GM21381 (cell line): ENCODE data around the gene HCRT.
"Not testable (repeated sequence)": the region's sequence is repeated elsewhere in the genome, so short reads cannot be mapped to it uniquely, and the experiment has no call there.

Experiments
- ATAC-seq: cut with Tn5 transposase; IDR thresholded peaks from one replicate; pipeline ENCODE4 v1.9.1; 2021; ENCODE audit warnings: mild to moderate bottlenecking, moderate library complexity; ENCODE audit not compliant: unreplicated experiment

Gene HCRT

DNA sequence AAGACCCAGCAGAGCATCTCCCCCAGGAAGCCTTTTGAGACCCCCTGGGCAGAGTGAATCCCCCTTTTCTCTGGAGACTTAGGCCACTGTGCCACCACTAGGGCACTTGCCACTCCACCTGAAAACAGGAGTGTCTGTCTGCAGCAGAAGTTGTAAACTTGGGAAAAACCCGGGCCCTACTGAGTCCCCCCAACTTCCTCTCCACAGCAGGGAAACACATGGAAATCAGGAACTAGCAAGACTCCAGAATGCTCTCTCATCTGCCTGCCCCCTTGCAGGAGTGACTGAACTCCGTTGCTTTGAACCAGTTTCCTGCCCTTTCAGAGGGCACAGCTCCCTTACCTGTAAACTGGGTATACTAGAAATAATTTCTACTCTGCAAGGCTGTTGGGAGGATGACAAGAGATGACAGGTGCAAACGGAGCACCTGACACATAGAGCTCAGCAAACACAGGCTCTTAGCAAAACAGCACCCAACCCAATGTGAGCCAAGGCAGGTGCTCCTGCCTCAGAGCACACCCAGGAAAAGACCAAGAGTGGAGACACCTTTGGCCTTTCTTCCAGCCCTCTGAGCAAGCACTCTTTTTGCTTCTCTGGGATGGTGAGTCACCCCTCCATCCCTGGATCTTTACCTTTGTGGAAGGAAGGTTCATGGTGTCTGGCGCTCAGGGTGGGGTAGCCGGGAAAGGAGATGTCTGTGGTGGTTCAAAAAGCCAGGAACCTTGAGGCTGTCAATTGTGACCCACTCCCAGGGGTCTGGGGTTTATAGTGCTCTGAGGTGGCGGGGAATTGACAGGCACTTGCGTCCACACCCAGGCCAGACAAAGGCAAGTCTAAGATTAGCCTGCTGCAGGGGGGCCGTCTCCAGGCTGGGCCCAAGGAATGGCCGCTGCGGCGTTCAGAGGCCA lies at the start of gene HCRT:
Gene HCRT (minus strand): TSS at position 740 of the 908 bp plus-strand sequence. CDS start 87 bp downstream, at position 653.
- ATAC-seq, result no peak

DNA sequence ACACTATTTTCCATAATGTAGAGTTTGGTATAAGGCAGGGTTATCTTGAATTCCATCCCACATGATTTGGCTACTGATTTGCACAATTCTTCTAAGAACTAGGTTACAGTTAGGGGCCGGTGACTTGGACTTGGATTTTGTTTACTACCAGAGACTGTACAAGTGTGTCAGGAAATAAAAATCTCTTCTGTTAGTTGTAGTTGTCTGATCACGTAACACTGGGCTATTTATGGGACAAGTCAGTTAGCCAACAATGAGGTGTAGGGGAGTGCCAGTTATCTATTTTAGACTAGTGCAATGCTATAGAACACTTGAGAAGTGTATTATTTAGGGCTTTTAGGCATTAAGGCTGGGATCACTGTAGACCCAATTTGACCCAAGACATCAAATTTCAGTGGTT lies 48.7 kb upstream of the HCRT start:
- no peak for ATAC-seq

DNA sequence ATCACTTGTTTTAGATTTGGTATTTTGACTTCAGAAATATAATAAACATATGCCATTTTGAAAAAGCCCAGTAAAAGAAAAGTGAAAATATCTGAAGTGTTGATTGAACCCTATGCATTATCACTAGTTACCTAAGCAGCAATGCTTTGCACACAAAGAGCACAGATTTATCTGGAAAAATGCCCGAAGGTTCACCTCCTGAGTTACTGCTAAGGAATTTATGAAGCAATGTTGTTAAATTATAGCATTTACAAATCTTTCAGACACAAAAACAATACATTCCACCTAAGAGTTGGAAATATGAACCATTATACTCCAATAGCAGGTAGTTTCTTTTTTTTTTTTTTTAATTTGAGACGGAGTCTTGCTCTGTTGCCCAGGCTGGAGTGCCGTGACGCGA lies 47.9 kb upstream of the HCRT start:
- no peak for ATAC-seq

DNA sequence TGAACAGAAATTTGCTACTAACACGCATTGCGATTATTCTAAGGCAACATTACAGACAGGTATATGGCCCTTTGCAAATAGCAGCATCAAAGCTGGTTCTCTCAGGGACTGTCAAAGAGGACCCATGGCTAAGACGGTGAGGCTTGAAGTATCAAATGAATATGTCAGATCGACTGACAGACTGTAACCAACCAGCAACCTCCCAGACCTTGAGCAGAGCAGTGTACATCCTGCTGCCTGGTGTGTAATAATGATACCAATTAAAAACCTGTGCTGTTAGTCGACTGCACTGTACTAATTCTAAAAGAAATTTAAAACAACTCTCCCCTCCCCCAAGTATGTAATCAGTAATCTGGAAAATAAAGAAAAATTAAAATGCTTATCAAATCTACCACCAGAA lies 45.0 kb upstream of the HCRT start:
- no peak for ATAC-seq

DNA sequence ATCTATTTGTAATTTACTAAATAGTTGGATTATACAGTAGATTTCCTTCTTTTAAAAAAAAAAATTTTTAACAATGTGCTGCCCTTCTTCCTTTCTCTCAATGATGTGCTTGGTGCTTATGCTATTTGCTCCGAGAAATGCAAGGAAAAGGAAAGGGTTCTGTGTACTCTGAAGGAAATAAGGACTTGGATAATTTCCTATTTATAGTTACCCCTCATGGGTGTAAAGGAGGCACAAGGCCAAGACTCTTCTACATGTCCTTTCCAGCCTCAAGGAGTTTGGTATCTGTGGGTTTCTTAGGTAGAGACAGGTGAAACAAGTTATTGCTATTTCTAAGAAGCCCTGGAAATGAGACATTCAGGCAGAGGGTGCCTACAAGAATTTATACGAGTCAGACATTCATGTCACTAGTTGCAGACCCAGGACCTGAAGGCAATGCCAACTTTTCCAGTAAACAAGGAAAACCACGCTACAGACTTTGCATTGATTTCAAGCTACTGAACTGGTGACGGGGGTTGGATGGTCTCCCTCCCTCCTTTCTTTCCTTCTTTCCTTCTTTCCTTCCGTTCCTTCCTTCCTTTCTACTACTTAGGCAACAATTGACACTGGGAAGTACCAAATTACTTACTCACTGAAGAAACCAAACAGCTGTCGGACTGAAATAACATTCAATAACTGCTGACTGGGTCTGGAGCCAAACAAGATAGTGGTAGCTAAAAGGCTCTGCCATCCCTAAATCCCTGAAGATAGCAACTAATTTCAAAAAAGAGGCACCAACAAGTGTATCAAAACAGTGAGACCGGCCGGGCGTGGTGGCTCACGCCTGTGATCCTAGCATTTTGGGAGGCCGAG lies 42.8 kb upstream of the HCRT start:
- no peak for ATAC-seq

- no peak for ATAC-seq
Observed at GRCh38 chr17:42225646-42226045, 40.4 kb upstream of the HCRT start.

GRCh38 chr17:42224651-42225050 lies 39.4 kb upstream of the HCRT start:
- no peak for ATAC-seq

DNA sequence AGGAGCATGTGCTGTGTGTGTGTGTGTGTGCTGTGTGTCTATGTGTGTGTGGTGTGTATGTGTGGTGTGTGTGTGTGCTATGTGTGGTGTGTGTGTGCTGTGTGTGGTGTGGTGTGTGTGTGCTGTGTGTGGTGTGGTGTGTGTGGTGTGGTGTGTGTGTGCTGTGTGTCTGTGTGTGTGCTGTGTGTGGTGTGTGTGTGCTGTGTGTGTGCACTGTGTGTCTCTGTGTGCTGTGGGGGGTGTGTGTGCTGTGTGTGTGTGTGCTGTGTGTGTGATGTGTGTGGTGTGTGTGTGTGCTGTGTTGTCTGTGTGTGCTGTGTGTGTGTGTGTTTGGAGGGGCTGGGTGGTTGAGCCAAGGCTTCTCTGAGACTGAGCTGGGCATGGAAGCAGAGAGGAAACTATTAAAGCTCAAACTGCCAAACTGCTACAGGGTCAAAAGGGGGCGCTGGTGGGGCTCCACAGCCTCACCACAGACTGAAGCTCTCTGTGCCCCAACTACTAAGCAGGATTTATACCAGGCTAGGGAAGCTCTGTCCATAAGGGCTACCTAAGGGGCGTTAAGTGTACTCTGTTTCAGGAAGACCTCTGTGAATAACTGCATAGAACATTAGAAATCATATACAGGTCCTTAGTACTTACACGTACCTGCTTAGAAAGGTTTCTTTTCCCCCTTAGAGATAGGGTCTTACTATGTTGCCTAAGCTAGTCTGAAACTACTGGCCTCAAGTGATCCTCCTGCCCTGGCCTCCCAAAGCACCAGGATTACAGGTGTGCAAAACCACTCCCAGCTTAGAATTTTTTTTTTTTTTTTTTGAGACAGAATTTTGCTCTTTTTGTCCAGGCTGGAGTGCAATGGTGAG lies 36.9 kb upstream of the HCRT start:
- no peak for ATAC-seq

GRCh38 chr17:42219280-42219679 lies 34.0 kb upstream of the HCRT start:
- ATAC-seq, result not testable (repeated sequence)

- ATAC-seq, result no peak
Observed at GRCh38 chr17:42214156-42214555, 28.9 kb upstream of the HCRT start.

- no peak for ATAC-seq
Observed at GRCh38 chr17:42212382-42212781, 27.1 kb upstream of the HCRT start.

- ATAC-seq, result not testable (repeated sequence)
Observed at GRCh38 chr17:42211921-42212341, 26.7 kb upstream of the HCRT start.

DNA sequence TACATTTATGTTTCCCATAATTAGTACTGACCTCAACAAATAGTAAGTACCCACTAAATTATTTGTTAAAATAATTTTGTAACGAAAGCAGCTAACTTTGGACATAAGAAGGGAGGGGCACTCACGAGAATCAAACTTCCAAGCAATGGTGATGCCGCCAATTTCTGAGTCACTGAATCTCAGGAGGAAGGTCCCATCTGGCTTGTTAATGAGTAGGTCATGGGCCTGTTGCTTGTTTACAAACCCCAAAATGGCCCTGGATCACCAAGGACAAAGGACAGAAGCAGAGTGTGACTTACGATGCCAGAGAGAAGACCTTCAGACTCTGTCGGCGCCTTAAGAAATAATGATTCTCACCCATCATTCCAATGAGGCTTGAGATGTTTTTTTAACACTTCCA lies 24.8 kb upstream of the HCRT start:
- no peak for ATAC-seq

DNA sequence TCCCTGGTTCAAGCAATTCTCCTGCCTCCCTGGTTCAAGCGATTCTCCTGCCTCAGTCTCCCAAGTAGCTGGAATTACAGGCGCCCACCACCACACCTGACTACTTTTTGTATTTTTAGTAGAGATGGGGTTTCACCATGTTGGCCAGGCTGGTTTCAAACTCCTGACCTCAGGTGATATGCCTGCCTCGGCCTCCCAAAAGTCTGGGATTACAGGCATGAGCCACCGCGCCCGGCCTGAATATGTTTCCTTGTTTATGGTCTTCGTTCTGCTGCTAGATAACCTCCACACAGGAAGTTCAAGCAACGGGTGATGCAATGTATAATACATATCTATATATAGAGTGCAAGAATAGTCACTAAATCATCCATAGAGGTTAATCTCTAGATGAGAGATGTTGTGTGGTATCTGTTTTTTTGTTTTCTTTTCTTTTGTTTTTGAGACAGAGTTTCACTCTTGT lies 20.9 kb upstream of the HCRT start:
- not testable (repeated sequence) for ATAC-seq

DNA sequence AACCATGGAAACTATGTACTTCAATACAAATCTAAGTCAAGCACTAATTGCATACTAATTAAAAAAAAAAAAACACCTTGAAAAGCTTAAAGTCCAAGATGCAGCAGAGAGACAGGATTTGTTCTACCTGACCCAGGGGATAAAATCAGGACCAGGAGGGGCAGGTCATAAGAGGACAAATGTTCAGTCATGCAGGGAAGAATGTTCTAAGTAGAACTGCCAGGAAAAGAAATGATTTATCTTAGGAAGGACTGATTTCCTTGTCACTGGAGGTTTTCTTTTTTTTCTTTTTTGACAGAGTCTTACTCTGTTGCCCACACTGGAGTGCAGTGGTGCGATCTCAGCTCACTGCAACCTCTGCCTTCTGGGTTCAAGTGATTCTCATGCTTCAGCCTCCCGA lies 18.1 kb upstream of the HCRT start:
- ATAC-seq, result no peak

GRCh38 chr17:42202696-42203095 lies 17.4 kb upstream of the HCRT start:
- no peak for ATAC-seq

- ATAC-seq, result no peak
Observed at GRCh38 chr17:42202159-42202558, 16.9 kb upstream of the HCRT start.

GRCh38 chr17:42201458-42201772 lies 16.2 kb upstream of the HCRT start:
- ATAC-seq, result no peak

GRCh38 chr17:42200706-42201457 lies 15.6 kb upstream of the HCRT start:
- no peak for ATAC-seq

DNA sequence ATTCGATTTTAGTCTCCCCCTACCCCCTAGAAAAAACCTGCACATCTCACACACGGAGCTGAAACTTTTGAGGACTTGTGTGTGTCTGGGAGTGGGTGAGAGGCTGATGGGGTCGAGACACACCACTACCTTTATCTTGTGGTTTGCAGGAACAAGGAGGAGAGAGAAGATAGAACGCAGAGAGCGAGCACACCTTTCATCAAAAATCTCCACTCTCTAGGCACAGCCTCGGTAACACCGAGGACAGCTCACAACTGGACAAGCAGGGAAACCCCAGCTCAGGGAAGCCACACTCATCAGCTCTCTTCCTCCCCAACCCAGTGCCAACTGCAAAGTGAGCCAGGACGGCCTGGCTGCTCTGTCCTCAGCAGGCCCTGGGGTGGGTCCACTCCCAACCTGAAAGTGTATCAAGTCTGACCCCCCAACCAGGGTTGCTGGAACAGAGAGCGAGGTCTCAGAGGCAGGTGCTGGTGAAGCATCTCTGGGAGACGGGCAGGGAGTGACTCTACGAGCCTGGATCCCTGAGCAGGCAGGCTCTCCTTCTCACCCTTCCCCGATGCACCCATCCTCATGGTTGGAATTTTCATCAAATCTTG lies 14.3 kb upstream of the HCRT start:
- ATAC-seq, result no peak
